Keratinocyte (primary cell): Measurements from ENCODE around the gene RPEL1. TPM values are rescaled to one million over a fixed set of nuclear protein-coding genes. Genes with fewer than 3 reads are reported as not detected.

Experiments used
- DNase-seq: peaks from one replicate; pipeline ENCODE4 v3.0.0-alpha.2; 2011; ENCODE audit warnings: low read depth, missing footprints, low spot score
- FAIRE-seq: peaks from 2 replicates; lab custom pipeline; 2011; peaks lifted over from hg19 to GRCh38; lab: Jason Lieb, UNC
- H2AFZ ChIP-seq: 2 replicates; pipeline ENCODE4 v1.6.0; 2012; ENCODE audit warnings: low read length, control low read depth, inconsistent platforms; ENCODE audit not compliant: control insufficient read depth
- H3K27ac ChIP-seq: 2 replicates; pipeline ENCODE4 v1.5.1; 2011; ENCODE audit warnings: low read length; ENCODE audit not compliant: control insufficient read depth, insufficient read depth
- H3K27me3 ChIP-seq: 3 replicates; pipeline ENCODE4 v1.6.0; 2011; ENCODE audit warnings: low read length; ENCODE audit not compliant: control insufficient read depth, insufficient read depth; ENCODE audit errors: extremely low read depth
- H3K36me3 ChIP-seq, 2 experiments: 2 replicates in 1 of 2; 3 replicates in 1 of 2; pipeline ENCODE4 v1.5.1; 2011; ENCODE audit warnings: low read length in 2 of 2, mild to moderate bottlenecking in 1 of 2; ENCODE audit not compliant: control insufficient read depth in 2 of 2, insufficient read depth in 2 of 2; ENCODE audit errors: extremely low read depth in 1 of 2
- H3K4me1 ChIP-seq: 3 replicates; pipeline ENCODE4 v1.5.1; 2011; ENCODE audit warnings: low read length; ENCODE audit not compliant: control insufficient read depth, insufficient read depth; ENCODE audit errors: extremely low read depth
- H3K4me2 ChIP-seq: 3 replicates; pipeline ENCODE4 v1.6.0; 2011; ENCODE audit warnings: low read depth, low read length; ENCODE audit not compliant: control insufficient read depth, insufficient read depth; ENCODE audit errors: extremely low read depth
- H3K4me3 ChIP-seq, 3 experiments: fragments of 200-600 bp in 1 of 3; sonication (generic) in 1 of 3; 2 replicates in 2 of 3; 3 replicates in 1 of 3; pipeline ENCODE4 v1.5.1; 2011 to 2016; ENCODE audit warnings: low read length in 3 of 3, mild to moderate bottlenecking in 3 of 3, control low read depth in 2 of 3, inconsistent platforms in 1 of 3, low read depth in 1 of 3, mixed read lengths in 1 of 3, mixed run types in 1 of 3, moderate library complexity in 1 of 3; ENCODE audit not compliant: control insufficient read depth in 2 of 3, insufficient read depth in 2 of 3; ENCODE audit errors: extremely low read depth in 1 of 3
- H3K79me2 ChIP-seq: 2 replicates; pipeline ENCODE4 v1.6.0; 2012; ENCODE audit warnings: low read length; ENCODE audit not compliant: control insufficient read depth, insufficient read depth
- H3K9ac ChIP-seq: 3 replicates; pipeline ENCODE4 v1.6.0; 2011; ENCODE audit warnings: low read length; ENCODE audit not compliant: control insufficient read depth, insufficient read depth; ENCODE audit errors: extremely low read depth
- H3K9me1 ChIP-seq: 3 replicates; pipeline ENCODE4 v1.6.0; 2011; ENCODE audit warnings: low read length; ENCODE audit not compliant: control insufficient read depth, insufficient read depth; ENCODE audit errors: extremely low read depth
- H3K9me3 ChIP-seq: 2 replicates; pipeline ENCODE4 v1.5.1; 2012; ENCODE audit warnings: low read depth, low read length; ENCODE audit not compliant: control insufficient read depth
- H4K20me1 ChIP-seq: 3 replicates; pipeline ENCODE4 v1.6.0; 2011; ENCODE audit warnings: low read length; ENCODE audit not compliant: control insufficient read depth, insufficient read depth; ENCODE audit errors: extremely low read depth
- EZH2 ChIP-seq: IDR thresholded peaks from one replicate; pipeline ENCODE4 v1.6.1; 2012; ENCODE audit warnings: inconsistent platforms, mild to moderate bottlenecking, low read length, moderate library complexity
- dilution Hi-C: fragments of 300-500 bp; cut with MboI; formaldehyde crosslinking; loops from one replicate; pipeline ENCODE4 v1.7.0; 2020; ENCODE audit warnings: low sequenced_read_pairs; ENCODE audit not compliant: extremely low pct_ligation_motif_present
- polyA plus RNA-seq, 5 experiments: library from polyadenylated mRNA; depleted of rRNA in 3 of 5; stranded (reverse) in 3 of 5; stranded (forward) in 1 of 5; unstranded in 1 of 5; fragments of >200 nt; gene quantifications; 1 replicate in 1 of 5; 2 replicates in 3 of 5; 3 replicates in 1 of 5; pipeline versions ENCODE4 v1.2.1 to v1.2.3, GENCODE V29; 2011 to 2012; ENCODE audit warnings: missing spikeins in 2 of 5, low read depth in 1 of 5, low replicate concordance in 1 of 5
- TF ChIP-seq, protein P1 (sequence below), 3 experiments: IDR thresholded peaks in 1 of 3; conservative IDR thresholded peaks in 1 of 3; optimal IDR thresholded peaks in 1 of 3; 2 replicates in 2 of 3; 3 replicates in 1 of 3; pipeline versions ENCODE3 to v1.5.1; 2011; ENCODE audit warnings: low read length in 3 of 3, mild to moderate bottlenecking in 3 of 3, moderate library complexity in 2 of 3, control low read depth in 1 of 3, inconsistent platforms in 1 of 3; ENCODE audit not compliant: insufficient read depth in 2 of 3; ENCODE audit errors: extremely low read depth in 1 of 3

Gene RPEL1
- polyA plus RNA-seq, 1 donor (not counting 4 experiments of a cell fraction or from before 2014, with no cell fraction given): 0.04 TPM

DNA sequence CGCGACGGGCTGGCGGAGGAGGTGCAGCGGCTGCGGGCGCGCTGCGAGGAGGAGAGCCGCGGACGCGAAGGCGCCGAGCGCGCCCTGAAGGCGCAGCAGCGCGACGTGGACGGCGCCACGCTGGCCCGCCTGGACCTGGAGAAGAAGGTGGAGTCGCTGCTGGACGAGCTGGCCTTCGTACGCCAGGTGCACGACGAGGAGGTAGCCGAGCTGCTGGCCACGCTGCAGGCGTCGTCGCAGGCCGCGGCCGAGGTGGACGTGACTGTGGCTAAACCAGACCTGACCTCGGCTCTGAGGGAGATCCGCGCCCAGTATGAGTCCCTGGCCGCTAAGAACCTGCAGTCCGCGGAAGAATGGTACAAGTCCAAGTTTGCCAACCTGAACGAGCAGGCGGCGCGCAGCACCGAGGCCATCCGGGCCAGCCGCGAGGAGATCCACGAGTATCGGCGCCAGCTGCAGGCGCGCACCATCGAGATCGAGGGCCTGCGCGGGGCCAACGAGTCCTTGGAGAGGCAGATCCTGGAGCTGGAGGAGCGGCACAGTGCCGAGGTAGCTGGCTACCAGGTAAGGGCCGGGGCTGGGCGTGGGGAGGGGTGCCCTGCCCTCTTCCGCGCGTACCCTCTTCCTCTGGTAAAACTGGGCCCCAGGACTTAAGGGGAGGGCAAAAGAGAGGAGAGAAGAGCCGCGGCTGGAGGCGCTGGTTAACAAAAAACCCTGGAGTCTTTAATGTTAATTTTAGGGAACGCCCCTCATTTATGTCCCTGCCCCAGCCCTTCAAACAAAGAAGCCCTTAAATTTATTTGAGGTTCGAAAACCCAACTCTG lies 32.2 kb downstream of the RPEL1 start:
- Histone ChIP-seq H3K9me1 (peaks cover 3% of the 10 kb centered on the region), H4K20me1 (no peaks in the 10 kb centered on the region), H3K79me2 (no peaks in the 10 kb centered on the region), H3K36me3 (no peaks in the 10 kb centered on the region), H3K9me3 (no peaks in the 10 kb centered on the region), H3K27ac (no peak overlapping the region), H2AFZ (peak overlapping the region; percentile 36), H3K4me2 (peak overlapping the region; percentile 77), H3K9ac (no peak overlapping the region), H3K4me1 (peaks cover 15% of the 10 kb centered on the region), H3K27me3 (peaks cover 48% of the 10 kb centered on the region), H3K4me3 (peak overlapping the region in 1 of 3 experiments; percentile 39)
- DNase-seq: no peak
- no peak for FAIRE-seq
- dilution Hi-C loops: no loop called here
- TF ChIP-seq, protein P1, sequence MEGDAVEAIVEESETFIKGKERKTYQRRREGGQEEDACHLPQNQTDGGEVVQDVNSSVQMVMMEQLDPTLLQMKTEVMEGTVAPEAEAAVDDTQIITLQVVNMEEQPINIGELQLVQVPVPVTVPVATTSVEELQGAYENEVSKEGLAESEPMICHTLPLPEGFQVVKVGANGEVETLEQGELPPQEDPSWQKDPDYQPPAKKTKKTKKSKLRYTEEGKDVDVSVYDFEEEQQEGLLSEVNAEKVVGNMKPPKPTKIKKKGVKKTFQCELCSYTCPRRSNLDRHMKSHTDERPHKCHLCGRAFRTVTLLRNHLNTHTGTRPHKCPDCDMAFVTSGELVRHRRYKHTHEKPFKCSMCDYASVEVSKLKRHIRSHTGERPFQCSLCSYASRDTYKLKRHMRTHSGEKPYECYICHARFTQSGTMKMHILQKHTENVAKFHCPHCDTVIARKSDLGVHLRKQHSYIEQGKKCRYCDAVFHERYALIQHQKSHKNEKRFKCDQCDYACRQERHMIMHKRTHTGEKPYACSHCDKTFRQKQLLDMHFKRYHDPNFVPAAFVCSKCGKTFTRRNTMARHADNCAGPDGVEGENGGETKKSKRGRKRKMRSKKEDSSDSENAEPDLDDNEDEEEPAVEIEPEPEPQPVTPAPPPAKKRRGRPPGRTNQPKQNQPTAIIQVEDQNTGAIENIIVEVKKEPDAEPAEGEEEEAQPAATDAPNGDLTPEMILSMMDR (optimal IDR thresholded peaks at IDR 0.05 in 1 of 3, IDR thresholded peaks at IDR 0.05 in 1 of 3, conservative IDR thresholded peaks at IDR 0.05 in 1 of 3; ENCODE audit: extremely low read depth in 1 of 3, insufficient read depth in 2 of 3, low read length in 3 of 3): no peak
- TF ChIP-seq EZH2: peak; percentile 42

DNA sequence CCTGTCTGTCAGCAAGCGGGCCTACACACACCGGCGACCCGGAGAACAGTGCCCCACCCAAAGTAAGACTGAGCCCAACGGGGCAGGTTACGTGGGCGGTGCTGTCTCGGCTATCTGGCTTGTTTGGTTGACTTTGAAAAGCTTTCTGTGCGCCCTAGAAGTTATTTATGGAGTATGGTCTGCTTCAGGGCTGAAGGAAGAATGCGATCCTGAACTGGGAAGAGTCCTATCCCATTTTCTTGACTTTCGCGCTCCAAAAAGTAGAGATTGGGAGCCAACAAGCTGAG lies 32.8 kb downstream of the RPEL1 start:
- peaks cover 9% of the 10 kb centered on the region for H3K4me1 ChIP-seq
- FAIRE-seq (no peak), DNase-seq (no peak)
- H4K20me1 ChIP-seq: no peaks in the 10 kb centered on the region
- peaks cover 48% of the 10 kb centered on the region for H3K27me3 ChIP-seq
- no peak overlapping the region for H2AFZ ChIP-seq
- dilution Hi-C loops: no loop called here
- no peaks in the 10 kb centered on the region for H3K9me3 ChIP-seq
- H3K9ac ChIP-seq: no peak overlapping the region
- no peaks in the 10 kb centered on the region for H3K79me2 ChIP-seq
- H3K27ac ChIP-seq: no peak overlapping the region
- H3K4me3 ChIP-seq: no peak overlapping the region
- H3K4me2 ChIP-seq: no peak overlapping the region
- no peaks in the 10 kb centered on the region for H3K9me1 ChIP-seq
- H3K36me3 ChIP-seq: no peaks in the 10 kb centered on the region
- TF ChIP-seq, protein P1 (optimal IDR thresholded peaks at IDR 0.05 in 1 of 3, IDR thresholded peaks at IDR 0.05 in 1 of 3, conservative IDR thresholded peaks at IDR 0.05 in 1 of 3; ENCODE audit: extremely low read depth in 1 of 3, insufficient read depth in 2 of 3, low read length in 3 of 3): no peak
- TF ChIP-seq EZH2: no peak
